KMS-11 (cell line): ENCODE results near the gene GAPT.

Experiments
- H2AFZ ChIP-seq: fragments of 200-600 bp; sonication (generic); 2 replicates; pipeline ENCODE4 v1.6.1; 2016; ENCODE audit warnings: antibody characterized with exemption, mixed run types, low read depth
- H3K27ac ChIP-seq: fragments of 200-600 bp; sonication (generic); 2 replicates; pipeline ENCODE4 v1.6.1; 2016; ENCODE audit warnings: mild to moderate bottlenecking, mixed run types
- H3K27me3 ChIP-seq: fragments of 200-600 bp; sonication (generic); 2 replicates; pipeline ENCODE4 v1.6.1; 2017; ENCODE audit warnings: mild to moderate bottlenecking, low read depth, mixed run types, moderate library complexity; ENCODE audit not compliant: insufficient read depth
- H3K36me3 ChIP-seq: fragments of 200-600 bp; sonication (generic); 2 replicates; pipeline ENCODE4 v1.6.1; 2017; ENCODE audit warnings: mild to moderate bottlenecking, mixed run types; ENCODE audit not compliant: insufficient read depth
- H3K4me1 ChIP-seq: fragments of 200-600 bp; sonication (generic); 2 replicates; pipeline ENCODE4 v1.6.1; 2016; ENCODE audit warnings: mild to moderate bottlenecking, low read depth, mixed run types; ENCODE audit not compliant: poor library complexity, severe bottlenecking
- H3K4me2 ChIP-seq: fragments of 200-600 bp; sonication (generic); 2 replicates; pipeline ENCODE4 v1.7.0; 2016; ENCODE audit warnings: mild to moderate bottlenecking, mixed run types
- H3K4me3 ChIP-seq: fragments of 200-600 bp; sonication (generic); IDR thresholded peaks from 2 replicates; pipeline ENCODE4 v1.6.1; 2017; ENCODE audit warnings: low read depth, low read length, mixed read lengths; ENCODE audit not compliant: insufficient read depth
- H3K79me2 ChIP-seq: fragments of 200-600 bp; sonication (generic); 2 replicates; pipeline ENCODE4 v1.6.1; 2016; ENCODE audit warnings: low read depth, mixed run types; ENCODE audit not compliant: insufficient read depth
- H3K9ac ChIP-seq: fragments of 200-600 bp; sonication (generic); 2 replicates; pipeline ENCODE4 v1.6.1; 2016; ENCODE audit warnings: mild to moderate bottlenecking, mixed run types
- H4K20me1 ChIP-seq: fragments of 200-600 bp; sonication (generic); 2 replicates; pipeline ENCODE4 v1.6.1; 2016; ENCODE audit warnings: mild to moderate bottlenecking, mixed run types; ENCODE audit not compliant: insufficient read depth
- TF ChIP-seq, protein P1 (sequence below): fragments of 200-600 bp; sonication (generic); conservative IDR thresholded peaks from 2 replicates; pipeline ENCODE4 v1.6.1; 2017; ENCODE audit warnings: low read depth, mild to moderate bottlenecking, antibody characterized with exemption, low read length, moderate library complexity, mixed read lengths

GAPT gene

DNA sequence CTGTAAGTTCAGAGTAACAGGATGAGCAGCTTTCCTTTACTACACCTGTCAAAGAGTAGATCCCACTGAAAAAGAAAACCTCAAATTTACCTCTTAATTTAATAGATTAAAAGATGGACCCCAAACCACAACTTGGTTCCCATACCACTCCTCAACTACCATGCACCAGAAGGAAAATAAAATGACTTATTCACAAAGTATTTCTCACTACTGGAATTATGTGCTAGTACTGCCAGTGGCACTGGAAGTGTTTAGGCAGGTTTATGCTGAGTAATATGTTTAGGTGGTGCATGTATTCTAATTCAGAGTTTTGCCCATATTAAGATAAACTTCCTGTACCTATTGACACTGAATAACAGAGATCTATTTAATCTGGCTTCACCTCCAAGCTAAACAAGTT lies 37.9 kb upstream of the GAPT start:
- H3K4me3 ChIP-seq, result no peak overlapping the region
- no peak overlapping the region for H2AFZ ChIP-seq
- no peak overlapping the region for H3K9ac ChIP-seq
- H3K27ac ChIP-seq, result no peak overlapping the region
- H3K79me2 ChIP-seq, result no peaks in the 10 kb centered on the region
- H3K27me3 ChIP-seq, result no peaks in the 10 kb centered on the region
- no peaks in the 10 kb centered on the region for H4K20me1 ChIP-seq
- H3K36me3 ChIP-seq, result no peaks in the 10 kb centered on the region
- no peak overlapping the region for H3K4me2 ChIP-seq
- H3K4me1 ChIP-seq, result no peaks in the 10 kb centered on the region
- TF ChIP-seq, protein P1, sequence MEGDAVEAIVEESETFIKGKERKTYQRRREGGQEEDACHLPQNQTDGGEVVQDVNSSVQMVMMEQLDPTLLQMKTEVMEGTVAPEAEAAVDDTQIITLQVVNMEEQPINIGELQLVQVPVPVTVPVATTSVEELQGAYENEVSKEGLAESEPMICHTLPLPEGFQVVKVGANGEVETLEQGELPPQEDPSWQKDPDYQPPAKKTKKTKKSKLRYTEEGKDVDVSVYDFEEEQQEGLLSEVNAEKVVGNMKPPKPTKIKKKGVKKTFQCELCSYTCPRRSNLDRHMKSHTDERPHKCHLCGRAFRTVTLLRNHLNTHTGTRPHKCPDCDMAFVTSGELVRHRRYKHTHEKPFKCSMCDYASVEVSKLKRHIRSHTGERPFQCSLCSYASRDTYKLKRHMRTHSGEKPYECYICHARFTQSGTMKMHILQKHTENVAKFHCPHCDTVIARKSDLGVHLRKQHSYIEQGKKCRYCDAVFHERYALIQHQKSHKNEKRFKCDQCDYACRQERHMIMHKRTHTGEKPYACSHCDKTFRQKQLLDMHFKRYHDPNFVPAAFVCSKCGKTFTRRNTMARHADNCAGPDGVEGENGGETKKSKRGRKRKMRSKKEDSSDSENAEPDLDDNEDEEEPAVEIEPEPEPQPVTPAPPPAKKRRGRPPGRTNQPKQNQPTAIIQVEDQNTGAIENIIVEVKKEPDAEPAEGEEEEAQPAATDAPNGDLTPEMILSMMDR, result no peak

DNA sequence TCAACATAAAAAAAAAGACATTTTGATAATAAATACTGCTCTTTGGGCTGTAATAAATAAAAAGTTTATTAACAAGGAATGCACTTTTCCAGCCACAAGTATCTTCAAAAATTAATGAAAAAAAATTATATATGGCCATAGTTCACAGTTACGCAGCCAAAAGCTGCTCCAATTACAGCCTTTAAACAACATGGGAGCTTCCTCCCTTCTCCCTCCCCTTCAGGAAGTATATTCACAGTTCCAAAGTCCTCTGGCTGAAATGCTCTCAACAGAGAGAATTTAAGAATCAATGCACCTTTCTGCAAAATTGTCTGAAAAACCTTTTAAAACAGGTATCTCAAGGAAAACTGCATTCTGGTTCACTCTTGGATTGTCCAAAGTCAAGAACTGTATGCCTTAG lies 37.2 kb upstream of the GAPT start:
- H3K4me3 ChIP-seq, result no peak overlapping the region

DNA sequence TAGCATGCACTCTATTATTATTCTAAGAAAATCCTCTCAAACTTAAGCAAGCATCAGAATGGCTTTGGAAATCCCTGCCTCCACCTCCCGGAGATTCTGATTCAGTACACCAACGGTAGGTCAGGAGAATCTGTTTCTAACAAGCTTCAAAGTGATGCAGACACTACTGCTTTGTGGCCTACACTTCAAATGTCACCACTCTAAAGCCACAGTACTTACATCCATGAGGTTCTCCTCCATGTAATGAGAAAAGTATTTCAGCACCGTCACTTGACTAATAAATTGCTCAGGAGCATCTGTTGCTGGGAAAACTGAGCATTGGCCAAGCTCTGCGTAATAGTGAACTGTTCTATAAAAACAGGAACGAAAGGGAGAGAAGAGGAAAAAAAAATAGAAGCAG lies 36.2 kb upstream of the GAPT start:
- Histone ChIP-seq H3K36me3 (no peaks in the 10 kb centered on the region), H4K20me1 (no peaks in the 10 kb centered on the region), H3K4me3 (no peak overlapping the region), H2AFZ (no peak overlapping the region), H3K9ac (no peak overlapping the region), H3K4me1 (peaks cover 3% of the 10 kb centered on the region), H3K79me2 (no peaks in the 10 kb centered on the region), H3K4me2 (no peak overlapping the region), H3K27ac (no peak overlapping the region), H3K27me3 (no peaks in the 10 kb centered on the region)
- TF ChIP-seq, protein P1, result no peak

More for the DNA sequence above, 37.2 kb upstream of the GAPT start:
- Histone ChIP-seq H3K27me3 (no peaks in the 10 kb centered on the region), H2AFZ (no peak overlapping the region), H3K9ac (no peak overlapping the region), H3K4me1 (peaks cover 2% of the 10 kb centered on the region), H4K20me1 (no peaks in the 10 kb centered on the region), H3K36me3 (no peaks in the 10 kb centered on the region), H3K4me2 (no peak overlapping the region), H3K27ac (no peak overlapping the region), H3K79me2 (no peaks in the 10 kb centered on the region)
- TF ChIP-seq, protein P1, result no peak

DNA sequence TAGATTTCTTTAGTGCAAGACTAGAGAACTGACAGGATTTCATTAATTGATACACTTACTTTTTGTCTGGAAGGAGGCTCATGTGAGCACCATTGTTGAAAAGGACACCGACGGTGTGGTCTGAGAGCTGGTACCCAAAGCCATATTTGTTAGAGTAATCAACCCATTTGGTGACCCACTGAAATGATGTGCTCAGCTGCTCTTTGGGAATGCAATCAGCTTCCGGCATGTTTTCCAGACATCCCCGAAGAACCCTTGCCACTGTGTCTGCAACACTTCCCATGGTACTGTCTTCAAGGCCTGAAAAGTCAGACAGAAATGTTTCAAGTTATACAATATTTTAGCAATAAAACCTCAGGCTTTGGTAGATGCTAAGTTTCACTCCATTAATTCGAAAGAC lies 35.8 kb upstream of the GAPT start:
- Histone ChIP-seq H3K27me3 (no peaks in the 10 kb centered on the region), H3K36me3 (no peaks in the 10 kb centered on the region), H3K79me2 (no peaks in the 10 kb centered on the region), H2AFZ (no peak overlapping the region), H3K4me2 (no peak overlapping the region), H3K9ac (no peak overlapping the region), H3K4me3 (no peak overlapping the region), H3K4me1 (peaks cover 3% of the 10 kb centered on the region), H4K20me1 (no peaks in the 10 kb centered on the region), H3K27ac (no peak overlapping the region)
- TF ChIP-seq, protein P1, result no peak
